Measurements from ENCODE around the gene SLC16A7. TPM values are rescaled to one million over a fixed set of nuclear protein-coding genes. Genes with fewer than 3 reads are reported as not detected.

SLC16A7 gene
- total RNA-seq, 1 experiment from 2014 or later = 2.7 TPM

DNA sequence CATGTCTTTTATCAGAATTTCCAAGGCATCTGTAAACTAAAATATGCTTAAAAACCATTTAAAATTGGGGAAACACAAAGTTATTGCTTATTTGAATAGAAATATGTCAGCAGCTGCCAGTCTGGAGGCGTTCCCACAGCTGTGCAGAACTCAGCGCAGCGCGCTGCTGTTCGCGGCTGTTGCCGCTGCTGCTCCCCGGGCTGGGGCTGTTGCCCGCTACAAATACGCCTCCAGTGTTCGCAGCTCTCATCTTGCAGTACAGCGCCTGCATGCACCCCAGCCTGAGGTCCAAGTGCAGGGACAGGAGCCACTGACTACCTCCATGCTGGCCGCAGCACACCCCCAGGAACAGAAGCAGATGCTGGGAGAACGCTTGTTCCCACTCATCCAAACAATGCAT lies 216.2 kb downstream of the SLC16A7 start:
- H3K27ac ChIP-seq = no peak overlapping the region
- H3K4me3 ChIP-seq = no peak overlapping the region
- BruUV-seq (replicated peaks) = no TSS peak
- POLR2A ChIA-PET (ENCODE audit: unreplicated experiment) = no interaction called here
- TF ChIP-seq, protein P1, sequence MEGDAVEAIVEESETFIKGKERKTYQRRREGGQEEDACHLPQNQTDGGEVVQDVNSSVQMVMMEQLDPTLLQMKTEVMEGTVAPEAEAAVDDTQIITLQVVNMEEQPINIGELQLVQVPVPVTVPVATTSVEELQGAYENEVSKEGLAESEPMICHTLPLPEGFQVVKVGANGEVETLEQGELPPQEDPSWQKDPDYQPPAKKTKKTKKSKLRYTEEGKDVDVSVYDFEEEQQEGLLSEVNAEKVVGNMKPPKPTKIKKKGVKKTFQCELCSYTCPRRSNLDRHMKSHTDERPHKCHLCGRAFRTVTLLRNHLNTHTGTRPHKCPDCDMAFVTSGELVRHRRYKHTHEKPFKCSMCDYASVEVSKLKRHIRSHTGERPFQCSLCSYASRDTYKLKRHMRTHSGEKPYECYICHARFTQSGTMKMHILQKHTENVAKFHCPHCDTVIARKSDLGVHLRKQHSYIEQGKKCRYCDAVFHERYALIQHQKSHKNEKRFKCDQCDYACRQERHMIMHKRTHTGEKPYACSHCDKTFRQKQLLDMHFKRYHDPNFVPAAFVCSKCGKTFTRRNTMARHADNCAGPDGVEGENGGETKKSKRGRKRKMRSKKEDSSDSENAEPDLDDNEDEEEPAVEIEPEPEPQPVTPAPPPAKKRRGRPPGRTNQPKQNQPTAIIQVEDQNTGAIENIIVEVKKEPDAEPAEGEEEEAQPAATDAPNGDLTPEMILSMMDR (conservative IDR thresholded peaks at IDR 0.05) = no peak
- TF ChIP-seq EZH2 (IDR thresholded peaks at IDR 0.05; ENCODE audit: low read depth) = no peak
- CTCF ChIA-PET = no interaction called here
- no peaks in the 10 kb centered on the region for H3K36me3 ChIP-seq (ENCODE audit: low read depth)
- no peaks in the 10 kb centered on the region for H3K79me2 ChIP-seq (ENCODE audit: low read depth)
- intact Hi-C loops (cut with micrococcal nuclease; ENCODE audit: unreplicated experiment) = no loop called here
- H3F3A ChIP-seq (ENCODE audit: insufficient read depth, low read depth) = no peaks in the 10 kb centered on the region
- H3K9me3 ChIP-seq (ENCODE audit: insufficient read depth, low read depth) = no peaks in the 10 kb centered on the region
- H3K27me3 ChIP-seq (ENCODE audit: insufficient read depth, low read depth) = no peaks in the 10 kb centered on the region
- no peak overlapping the region for H2AFZ ChIP-seq
- H3K9me2 ChIP-seq (ENCODE audit: insufficient read depth) = no peaks in the 10 kb centered on the region; the same call in 1 of the 2 replicates
- H3K4me1 ChIP-seq (replicated peaks; ENCODE audit: insufficient read depth) = no peaks in the 10 kb centered on the region
- DNase-seq = no peak
- no peaks in the 10 kb centered on the region for H4K20me1 ChIP-seq (ENCODE audit: insufficient read depth)
- no peak overlapping the region for H3K4me2 ChIP-seq

DNA sequence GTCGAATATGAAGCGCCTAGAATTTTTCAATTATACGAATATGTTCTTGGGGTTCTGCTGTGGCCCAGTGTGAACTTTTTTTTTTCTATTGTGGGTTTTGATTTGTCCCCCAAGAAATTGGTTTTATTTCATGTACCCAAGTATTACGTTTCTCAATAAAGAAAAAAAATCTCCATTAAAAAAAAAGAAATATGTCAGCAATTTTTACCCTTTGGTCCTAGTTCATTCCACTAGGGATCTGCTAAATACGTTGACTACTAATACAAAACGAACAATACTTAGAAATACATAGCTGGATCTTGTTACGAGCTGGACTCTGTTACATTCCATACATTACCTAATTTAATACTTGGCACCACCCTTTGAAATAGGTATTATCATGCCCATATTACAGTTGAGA lies 216.9 kb downstream of the SLC16A7 start:
- ChIA-PET CTCF (no interaction called here), POLR2A (ENCODE audit: unreplicated experiment) (no interaction called here)
- no peak overlapping the region for H2AFZ ChIP-seq
- H3K4me1 ChIP-seq (replicated peaks; ENCODE audit: insufficient read depth) = no peaks in the 10 kb centered on the region
- H4K20me1 ChIP-seq (ENCODE audit: insufficient read depth) = no peaks in the 10 kb centered on the region
- H3K27ac ChIP-seq = no peak overlapping the region
- H3K27me3 ChIP-seq (ENCODE audit: insufficient read depth, low read depth) = no peaks in the 10 kb centered on the region
- no peaks in the 10 kb centered on the region for H3F3A ChIP-seq (ENCODE audit: insufficient read depth, low read depth)
- intact Hi-C loops (cut with micrococcal nuclease; ENCODE audit: unreplicated experiment) = no loop called here
- H3K9me3 ChIP-seq (ENCODE audit: insufficient read depth, low read depth) = no peaks in the 10 kb centered on the region
- no peaks in the 10 kb centered on the region for H3K79me2 ChIP-seq (ENCODE audit: low read depth)
- BruUV-seq (replicated peaks) = no TSS peak
- no peaks in the 10 kb centered on the region for H3K36me3 ChIP-seq (ENCODE audit: low read depth)
- no peak overlapping the region for H3K4me3 ChIP-seq
- no peak for DNase-seq
- TF ChIP-seq EZH2 (IDR thresholded peaks at IDR 0.05; ENCODE audit: low read depth) = no peak
- TF ChIP-seq, protein P1 (conservative IDR thresholded peaks at IDR 0.05) = no peak
- no peaks in the 10 kb centered on the region; the same call in 1 of the 2 replicates for H3K9me2 ChIP-seq (ENCODE audit: insufficient read depth)
- no peak overlapping the region for H3K4me2 ChIP-seq

DNA sequence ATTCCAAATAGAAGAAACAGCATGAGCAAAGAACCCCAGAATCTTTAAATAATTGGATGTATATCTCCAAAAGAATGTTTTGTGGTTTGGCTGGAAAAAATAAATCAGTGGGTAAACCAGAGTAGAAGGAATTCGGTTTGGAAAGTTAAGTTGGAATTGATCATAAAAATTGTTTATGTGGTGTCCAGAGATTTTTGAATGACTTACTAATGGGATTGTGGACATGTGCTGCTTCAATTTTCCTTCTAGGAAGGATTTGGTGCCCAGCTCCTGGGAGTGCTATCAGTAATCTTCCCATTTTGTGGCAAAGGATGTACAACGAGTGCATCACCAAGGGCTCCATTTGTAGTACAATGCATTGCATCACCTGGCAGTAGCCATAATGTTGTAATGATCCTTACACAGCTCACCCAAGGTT lies 224.8 kb downstream of the SLC16A7 start:
- intact Hi-C loops (cut with micrococcal nuclease; ENCODE audit: unreplicated experiment) = no loop called here
- no peak overlapping the region for H2AFZ ChIP-seq
- no peaks in the 10 kb centered on the region for H3F3A ChIP-seq (ENCODE audit: insufficient read depth, low read depth)
- no TSS peak for BruUV-seq (replicated peaks)
- no peak overlapping the region for H3K4me2 ChIP-seq
- H3K27ac ChIP-seq = no peak overlapping the region
- POLR2A ChIA-PET (ENCODE audit: unreplicated experiment) = no interaction called here
- H4K20me1 ChIP-seq (ENCODE audit: insufficient read depth) = no peaks in the 10 kb centered on the region
- CTCF ChIA-PET = no interaction called here
- no peaks in the 10 kb centered on the region for H3K27me3 ChIP-seq (ENCODE audit: insufficient read depth, low read depth)
- TF ChIP-seq EZH2 (IDR thresholded peaks at IDR 0.05; ENCODE audit: low read depth) = no peak
- TF ChIP-seq, protein P1 (conservative IDR thresholded peaks at IDR 0.05) = no peak
- no peaks in the 10 kb centered on the region; the same call in none of the 2 replicates for H3K9me2 ChIP-seq (ENCODE audit: insufficient read depth)
- no peaks in the 10 kb centered on the region for H3K9me3 ChIP-seq (ENCODE audit: insufficient read depth, low read depth)
- H3K79me2 ChIP-seq (ENCODE audit: low read depth) = no peaks in the 10 kb centered on the region
- H3K4me1 ChIP-seq (replicated peaks; ENCODE audit: insufficient read depth) = no peaks in the 10 kb centered on the region
- no peak for DNase-seq
- no peak overlapping the region for H3K4me3 ChIP-seq
- no peaks in the 10 kb centered on the region for H3K36me3 ChIP-seq (ENCODE audit: low read depth)
